LoVo (cell line): ENCODE data around the gene AMOT.

Experiments used
- DNase-seq: peaks from one replicate; pipeline ENCODE4 v3.0.0-alpha.2; 2016; ENCODE audit warnings: low spot score

Gene AMOT

DNA sequence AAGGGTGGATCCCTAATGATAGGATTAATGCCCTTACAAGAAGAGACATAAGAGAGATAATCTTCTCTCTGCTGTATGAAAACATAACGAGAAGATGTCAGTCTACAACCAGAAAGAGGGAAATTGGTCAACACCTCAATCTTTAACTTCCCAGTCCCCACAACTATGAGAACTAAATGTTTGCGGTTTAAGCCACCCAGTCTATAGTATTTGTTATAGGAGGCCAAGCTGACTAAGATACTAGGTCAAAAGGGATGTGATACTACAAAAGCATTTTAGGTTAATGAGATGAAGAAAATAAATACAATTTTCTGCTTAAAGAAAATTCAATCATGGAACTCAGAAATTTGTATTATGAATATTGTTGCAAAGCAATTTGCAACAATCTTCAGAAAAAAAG is 105.5 kb downstream of the AMOT start:
- no peak for DNase-seq

DNA sequence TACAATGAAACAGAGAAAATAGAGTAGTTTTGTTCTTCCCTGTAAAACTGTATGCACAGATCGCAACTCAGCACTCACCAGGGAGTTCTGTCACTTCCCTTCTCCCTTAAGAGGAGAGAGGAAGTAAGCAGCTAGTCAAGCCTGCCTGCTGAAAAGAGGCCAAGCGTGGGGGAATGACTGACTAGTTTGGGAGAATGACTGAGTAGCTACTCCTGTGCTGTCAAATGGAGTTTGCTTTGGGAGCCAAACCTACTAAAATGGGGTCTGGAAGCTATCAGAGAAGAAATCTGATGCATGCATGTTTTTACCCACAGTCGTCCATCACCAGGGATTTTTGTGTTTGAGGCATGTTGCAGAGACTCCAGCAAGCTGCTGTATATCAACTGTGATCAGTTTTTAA is 106.3 kb downstream of the AMOT start:
- DNase-seq, result no peak

DNA sequence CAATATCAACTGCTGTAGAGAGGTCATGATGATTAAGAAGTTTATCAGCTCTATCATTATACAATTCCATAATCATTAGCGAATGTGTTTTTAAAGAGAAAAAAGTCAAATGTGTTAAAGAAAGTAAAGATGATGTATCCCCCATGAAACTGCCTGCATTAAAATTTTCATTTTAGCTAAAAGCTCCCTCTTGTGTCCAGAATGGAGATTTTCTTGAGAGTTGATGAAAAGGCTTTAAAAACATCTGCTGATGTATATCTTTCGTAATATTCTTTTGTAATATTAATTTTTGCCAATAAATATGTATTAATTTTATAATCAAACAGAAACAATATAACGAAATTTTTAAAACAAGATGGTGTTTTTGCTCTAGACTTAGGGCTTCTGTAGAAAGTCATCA is 108.8 kb downstream of the AMOT start:
- DNase-seq, result no peak
